ENCODE data around the gene ZNF423. TPM values are rescaled to one million over a fixed set of nuclear protein-coding genes. Genes with fewer than 3 reads are reported as not detected.

Gene ZNF423
- total RNA-seq, 1 donor from 2014 or later, result 0.35 TPM

DNA sequence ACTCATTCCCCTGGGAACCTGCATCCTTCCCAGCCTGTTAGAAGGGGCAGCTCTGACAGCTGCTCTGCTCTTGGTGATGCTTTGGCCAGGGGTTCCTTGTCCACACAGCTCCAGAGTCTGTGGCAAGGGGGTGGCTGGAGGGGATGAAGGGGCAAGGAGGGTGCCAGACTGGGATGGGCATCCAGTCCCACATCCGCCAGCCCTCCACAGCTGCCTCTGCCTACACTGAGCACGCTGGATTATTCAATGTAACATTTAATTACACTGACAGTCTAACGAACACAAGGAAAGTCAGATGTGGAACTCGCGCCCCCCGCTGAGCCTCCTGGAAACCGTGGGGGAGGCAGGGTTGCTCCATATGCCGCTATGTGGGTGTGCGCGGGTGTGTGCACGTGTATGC lies 381.2 kb downstream of the ZNF423 start:
- no peak for DNase-seq (ENCODE audit: low read depth)

DNA sequence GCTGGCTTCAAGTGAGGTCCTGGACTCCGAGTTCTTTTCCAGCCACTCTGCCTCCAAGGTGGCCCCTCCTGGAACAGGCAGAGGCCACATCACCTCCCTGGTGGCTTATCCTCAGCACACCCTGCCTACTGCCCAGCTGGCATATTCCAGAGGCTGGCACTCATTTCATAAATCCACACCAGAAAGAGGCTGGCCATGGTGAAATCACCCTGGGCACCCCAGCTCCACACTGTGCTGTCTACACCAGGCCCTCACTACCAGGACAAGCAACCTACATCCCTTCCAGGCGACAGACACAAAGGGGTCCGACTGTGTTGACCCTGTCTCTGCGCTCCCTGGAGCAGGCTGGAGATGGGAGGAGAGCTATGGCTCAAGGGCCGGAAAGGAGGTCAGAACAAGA lies 382.1 kb downstream of the ZNF423 start:
- no peak for DNase-seq (ENCODE audit: low read depth)

DNA sequence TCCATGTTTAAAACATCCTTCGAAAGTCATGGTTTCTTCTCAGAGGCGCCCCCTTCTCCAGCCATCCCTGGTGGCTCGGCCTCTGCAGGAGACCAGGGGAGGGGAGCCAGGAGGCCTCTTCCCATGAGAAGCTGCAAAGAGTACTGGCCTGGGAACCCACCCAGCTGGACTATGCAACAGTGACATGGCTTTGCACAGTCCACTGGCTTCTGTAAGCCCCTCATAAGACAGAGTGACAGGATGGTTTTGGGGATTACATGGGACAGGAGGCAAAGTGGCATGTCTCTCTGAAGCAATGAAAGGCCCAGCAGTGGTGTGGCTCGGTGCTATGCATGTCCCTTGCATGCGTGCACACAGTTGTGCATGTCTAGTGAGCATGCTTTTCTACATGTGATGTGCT lies 382.8 kb downstream of the ZNF423 start:
- DNase-seq (ENCODE audit: low read depth), result no peak

DNA sequence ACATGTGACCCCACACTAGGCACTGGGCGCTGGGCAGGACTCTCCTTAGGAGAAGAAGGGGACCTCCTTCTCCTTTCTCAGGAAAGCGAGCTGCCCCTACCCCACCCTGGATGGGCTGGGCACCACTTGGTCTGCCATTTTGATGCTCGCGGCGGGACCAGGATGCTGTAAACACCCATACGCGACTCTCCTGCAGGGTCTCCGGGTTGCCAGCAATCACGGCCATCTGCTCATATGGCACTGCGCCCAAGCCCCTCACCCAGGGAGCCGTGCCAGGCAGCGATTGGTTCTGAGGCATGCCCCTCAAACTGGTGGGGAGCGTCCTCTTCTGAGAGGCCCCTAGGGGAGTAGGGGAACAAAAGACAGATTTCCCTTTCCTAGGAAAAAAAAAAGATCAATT lies 383.3 kb downstream of the ZNF423 start:
- no peak for DNase-seq (ENCODE audit: low read depth)

DNA sequence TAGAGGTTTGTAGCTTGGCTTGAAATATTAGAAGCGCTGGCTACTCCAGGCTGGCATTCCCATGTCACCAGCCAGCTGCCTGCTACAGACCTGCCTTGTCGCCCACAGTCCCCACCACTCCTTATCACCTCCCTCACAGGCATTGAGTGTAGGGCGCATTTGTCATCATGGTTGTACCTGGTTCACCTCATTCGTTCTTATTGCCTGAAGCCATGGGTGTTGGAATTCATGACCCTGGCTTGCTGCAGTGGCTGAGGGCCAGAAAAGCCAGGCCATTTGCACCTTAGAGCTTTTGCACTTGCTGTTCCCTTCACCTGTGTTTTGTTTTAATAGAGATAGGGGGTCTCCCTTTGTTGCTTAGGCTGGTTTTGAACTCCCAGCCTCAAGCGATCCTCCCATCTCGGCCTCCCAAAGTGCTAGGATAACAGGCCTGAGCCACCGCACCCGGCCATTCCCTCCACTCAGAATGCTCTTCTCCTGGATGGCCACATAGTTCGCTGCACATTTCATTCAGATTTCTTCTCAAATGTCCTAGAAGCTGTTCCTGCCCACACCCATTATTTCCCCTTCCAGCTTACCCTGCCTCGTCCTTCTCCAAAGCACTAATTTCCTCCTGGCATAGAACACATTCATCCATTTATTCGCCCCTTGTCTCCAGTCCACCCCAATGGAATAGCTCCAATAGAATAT lies 384.7 kb downstream of the ZNF423 start:
- no peak for DNase-seq (ENCODE audit: low read depth)

DNA sequence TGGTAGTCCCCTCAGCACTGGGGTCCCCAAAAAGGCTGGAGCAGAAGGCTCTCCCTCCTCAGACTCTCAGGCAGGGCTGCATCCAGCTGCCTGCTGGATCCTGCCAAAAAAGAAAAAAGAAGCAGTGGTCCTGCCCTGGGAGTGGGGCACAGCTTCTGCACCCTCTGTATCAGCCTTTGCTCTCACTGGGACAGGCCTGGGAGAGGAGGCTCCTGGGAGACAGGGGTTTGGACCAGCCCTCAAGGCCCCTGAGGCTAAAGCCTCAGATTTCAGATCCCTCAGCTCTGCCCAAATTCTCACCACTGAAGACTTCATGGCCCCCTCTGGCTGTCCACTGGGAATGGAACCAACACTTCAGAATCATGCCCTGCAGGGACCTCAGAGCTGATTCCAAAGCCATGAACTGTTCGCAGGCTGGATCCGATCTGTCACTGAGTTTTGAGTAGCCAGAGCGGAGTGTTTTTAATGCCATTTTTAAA lies 385.4 kb downstream of the ZNF423 start:
- no peak for DNase-seq (ENCODE audit: low read depth)

DNA sequence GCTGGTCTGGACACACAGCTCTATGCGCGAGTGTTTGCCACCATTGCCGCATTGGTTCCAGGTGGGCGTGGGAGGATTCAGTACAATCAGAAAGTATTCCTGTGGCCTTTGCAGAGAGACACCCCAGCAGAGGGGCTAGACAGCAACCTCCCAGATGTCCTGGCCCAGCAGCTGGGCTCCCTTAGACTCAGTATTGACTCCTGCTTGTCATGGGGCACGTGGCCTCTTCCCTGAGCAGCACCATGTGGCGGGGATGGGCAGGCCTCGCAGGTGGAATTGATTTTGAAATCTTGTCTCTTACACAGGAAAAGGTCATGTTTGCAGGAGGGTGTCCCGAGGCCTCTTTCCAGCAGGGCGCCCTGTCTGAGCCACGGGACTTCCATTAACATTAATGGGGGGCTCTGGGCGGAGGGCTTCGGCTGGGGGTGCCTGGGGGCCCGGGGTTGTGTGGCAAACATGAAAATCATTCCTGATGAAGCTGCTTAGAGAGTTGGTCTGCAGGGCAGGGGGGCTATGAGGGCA lies 385.9 kb downstream of the ZNF423 start:
- no peak for DNase-seq (ENCODE audit: low read depth)

DNA sequence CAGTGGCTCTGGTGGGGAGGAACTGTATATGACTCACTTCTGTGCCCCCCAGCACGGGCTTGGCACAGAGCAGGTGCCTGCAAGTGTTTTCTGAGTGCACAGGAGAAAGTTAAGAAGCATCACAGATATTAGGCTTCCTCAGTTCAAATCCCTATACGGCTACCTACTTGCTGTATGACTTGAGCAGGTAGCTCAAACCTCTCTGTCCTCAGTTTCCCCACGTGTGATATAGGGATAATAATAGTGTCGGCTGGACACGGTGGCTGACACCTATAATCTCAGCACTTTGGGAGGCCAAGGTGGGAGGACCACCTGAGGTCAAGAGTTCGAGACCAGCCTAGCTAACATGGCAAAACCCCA lies 386.6 kb downstream of the ZNF423 start:
- no peak for DNase-seq (ENCODE audit: low read depth)

DNA sequence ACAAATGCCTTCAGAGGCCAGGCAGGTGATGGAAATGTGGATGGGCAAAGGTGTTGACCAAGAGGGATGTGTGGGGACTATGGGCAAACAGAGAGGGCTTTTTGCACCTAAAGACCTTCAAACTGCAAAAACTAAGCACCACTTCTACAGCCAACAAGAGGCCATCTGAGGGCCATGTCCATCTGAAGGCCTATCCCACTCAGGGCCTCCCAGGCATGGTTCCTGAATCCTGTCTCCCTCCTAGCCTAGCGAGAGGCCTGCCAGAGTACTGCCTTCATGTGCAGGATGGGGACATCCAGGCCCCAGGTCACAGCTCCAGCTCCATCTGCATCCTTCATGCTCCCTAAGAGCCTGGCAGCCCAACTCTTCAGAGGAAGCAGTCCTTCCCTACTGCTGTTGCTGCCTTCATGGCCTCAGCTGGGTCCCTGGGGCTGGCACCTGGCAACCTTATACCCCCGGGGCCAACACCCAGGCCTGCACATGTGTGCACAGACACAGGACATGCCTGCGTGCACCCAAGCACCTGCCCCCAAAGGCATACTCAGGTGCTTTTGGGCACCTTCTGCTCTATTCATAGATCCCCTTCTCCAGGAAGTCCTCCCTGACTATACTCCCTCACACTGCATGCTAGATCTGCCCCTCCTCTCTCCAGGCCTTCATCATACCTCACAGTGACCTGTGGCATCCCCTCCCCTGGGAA lies 387.2 kb downstream of the ZNF423 start:
- no peak for DNase-seq (ENCODE audit: low read depth)

DNA sequence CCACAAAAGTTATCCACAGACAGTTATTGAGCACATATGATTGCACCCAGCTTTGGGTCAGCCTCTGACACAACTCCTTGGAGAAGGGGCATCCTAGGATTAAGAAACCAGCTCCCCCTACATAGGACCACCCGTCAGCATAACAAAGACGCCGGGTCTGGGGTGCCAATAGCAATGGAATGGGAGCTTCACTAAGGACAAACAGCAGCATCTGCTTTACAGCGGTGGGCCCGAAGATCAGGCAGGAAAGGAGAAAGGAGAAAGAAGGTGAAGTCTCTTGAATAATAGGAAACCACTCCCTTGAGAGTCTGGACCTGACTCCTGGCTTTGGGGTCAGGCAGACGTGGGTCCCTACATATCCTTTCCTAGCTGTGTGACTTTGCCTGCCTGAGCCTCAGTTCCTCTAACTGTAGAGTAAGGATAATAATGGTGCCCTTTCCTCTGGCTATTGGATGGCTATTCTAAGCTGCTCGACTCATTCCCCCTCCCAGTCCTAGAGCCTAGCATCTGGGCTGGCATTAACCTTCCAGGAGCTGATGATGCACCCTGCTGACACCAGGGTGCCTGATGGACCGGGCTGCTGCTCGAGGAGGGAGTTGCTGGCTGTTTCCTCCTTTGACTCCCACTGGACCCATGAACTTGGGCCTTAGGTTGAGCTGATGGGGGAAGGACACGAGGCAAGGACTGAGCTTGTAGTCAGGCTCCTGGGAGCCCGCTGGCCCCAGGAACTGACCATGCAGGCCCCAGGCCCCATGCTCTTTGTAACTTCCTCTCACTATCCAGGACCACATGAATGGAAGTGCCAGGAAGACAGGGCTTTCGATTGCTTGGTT lies 388.2 kb downstream of the ZNF423 start:
- no peak for DNase-seq (ENCODE audit: low read depth)

DNA sequence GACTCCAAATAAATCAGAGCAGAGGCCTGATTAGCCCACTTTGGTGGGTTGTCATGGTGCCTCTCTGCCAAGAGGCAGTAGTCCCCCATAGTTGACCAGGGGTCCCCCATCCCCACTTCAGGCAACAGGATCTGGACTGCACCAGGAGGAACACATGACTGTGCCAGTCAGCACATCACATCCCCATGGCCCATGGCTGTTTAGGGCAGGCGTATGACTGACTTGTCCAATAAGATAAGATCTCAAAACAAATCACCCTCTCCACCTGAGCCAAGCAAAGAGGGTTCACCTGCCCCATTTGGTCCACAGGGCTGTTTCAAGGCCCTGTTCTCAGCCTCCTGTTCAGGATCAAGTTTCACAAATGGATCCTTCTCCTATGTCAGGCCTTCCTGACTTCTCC lies 389.0 kb downstream of the ZNF423 start:
- no peak for DNase-seq (ENCODE audit: low read depth)

DNA sequence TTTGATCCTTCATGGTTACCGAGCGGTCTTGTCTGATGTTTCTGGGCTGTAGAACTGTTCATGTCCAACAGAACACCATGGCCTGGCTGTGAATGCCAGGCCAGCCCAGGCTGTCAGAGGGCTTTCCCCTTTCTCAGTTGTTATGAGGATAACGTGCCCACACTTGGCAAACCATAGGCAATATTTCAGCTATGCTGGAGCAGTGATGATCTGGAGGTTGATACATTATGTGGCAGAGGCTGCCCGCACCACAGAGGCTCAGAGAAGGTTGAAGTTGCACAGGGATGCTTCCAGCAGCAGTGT lies 389.4 kb downstream of the ZNF423 start:
- no peak for DNase-seq (ENCODE audit: low read depth)

DNA sequence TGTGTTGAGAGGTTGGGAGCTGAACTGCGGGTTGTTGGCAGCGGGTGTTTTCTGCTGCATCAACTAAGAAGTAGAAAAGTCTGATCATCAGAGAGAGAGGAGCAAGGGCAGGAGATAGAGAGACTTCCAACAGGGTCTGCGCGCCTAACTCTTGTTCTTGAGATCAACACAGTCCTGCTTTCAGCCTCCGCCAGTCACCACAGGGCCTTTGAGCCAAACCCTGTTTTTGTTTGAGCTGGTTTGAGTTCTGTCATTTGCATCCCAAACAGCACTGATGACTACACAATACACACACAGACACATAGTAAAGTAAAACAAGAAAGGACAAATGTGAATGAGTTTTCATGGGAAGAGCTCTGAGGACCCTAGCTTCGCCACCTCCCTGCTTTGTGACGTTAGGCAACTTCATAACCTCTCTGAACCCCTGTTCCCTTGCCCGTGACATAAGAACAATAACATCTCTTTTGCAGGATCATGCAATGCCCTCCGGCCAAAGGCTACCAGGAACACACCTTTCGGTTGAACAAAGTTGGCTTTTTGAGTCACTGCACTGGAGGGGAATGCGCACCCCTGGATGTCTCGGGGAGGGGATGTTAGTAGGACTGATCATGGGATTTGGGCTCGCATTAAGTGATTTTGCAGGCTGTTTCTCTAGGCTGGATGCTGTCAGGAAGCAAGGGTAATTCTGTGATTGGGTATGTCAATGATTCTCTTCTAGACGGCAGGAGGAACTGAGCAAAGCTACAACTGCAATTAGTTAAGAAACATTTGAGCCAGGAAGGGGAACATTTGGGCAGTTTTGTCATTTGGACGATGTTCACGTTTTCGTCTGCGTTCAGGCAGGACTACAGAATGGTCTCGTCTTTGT lies 390.0 kb downstream of the ZNF423 start:
- DNase-seq (ENCODE audit: low read depth), result no peak

DNA sequence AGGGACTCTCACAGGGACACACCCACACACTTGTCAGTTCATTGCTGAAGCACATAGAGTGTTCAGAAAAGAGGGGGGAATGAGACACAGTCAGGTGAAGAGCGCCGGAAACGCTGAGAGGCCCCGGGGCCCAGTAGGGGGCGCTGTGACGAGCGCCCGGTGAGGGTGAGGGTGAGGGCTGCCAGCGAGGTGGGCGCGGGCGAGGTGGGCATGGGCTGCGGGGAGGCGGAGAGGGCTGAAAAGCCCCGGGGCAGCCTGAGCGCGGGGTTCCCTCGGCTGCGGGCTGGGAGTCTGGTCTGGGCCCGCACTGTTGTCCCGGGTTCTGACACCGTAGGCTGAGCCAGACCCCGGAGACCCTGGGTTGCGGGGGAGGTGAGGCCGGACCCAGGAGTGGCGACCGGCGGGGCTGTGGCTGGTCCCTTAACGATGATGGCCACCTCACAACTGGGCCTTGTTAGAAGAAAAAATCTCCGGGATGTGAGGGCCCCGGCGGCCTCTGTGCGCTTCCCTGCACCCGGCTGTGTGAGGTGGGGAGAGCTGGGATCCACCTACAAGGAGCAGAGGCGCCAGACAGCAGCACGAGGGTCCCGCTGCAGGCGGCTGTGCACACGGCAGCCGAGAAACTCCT lies 390.9 kb downstream of the ZNF423 start:
- no peak for DNase-seq (ENCODE audit: low read depth)

DNA sequence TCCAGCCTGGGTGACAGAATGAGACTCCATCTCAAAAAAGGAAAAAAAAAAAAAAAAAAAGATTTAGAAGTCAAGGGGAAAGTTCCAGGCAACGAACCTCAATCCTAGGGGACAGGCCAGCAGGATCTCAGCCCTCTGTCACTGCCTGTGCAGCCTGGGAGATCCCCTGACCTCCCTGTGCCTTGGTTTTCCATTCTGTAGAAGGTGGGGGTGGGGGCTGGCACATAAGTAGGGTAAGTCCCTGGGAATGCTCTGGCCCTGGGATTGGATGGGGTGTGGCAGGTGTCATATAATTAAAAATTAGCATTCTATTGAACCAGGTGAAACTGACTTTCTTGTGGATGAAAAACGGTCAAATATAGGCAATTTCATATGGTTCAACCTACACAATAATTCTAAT lies 391.8 kb downstream of the ZNF423 start:
- DNase-seq (ENCODE audit: low read depth), result no peak

DNA sequence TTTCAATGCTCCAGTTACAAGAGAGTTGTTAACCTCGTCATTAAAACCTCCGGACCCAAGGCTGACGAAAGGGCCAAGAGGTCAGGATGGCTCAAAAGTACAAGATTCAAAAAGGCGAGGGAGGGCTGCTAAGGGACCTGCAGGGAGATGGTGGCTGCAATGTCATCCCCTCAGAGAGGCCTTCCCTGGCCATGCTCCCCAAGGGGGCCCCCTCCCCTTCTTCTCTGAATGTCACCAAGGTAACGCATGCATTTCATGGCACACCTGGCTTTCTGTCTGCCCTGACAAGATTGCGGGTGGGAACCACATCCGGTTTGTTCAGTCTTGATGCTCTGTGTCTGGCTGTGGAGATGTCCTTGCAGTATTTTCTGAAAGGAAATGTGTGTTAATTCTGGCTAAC lies 392.4 kb downstream of the ZNF423 start:
- DNase-seq (ENCODE audit: low read depth), result no peak

DNA sequence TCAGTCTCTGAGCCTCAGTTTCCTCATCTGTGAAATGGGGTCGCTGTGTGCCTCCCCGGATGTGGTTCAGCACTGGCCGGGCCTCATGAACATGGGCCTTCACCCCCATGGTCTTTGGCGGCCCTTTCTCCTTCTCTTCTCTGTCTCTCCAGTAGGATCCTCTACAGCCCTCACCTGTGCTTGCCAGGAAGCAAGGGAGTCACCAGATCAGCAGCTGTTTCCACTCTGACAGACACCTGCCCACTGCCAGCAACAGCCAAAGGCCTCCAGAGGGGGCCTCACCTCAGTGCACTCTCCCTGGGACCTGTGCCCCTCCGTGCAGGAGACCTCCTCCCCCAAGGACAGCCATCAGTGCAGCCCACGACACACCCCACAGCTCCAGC lies 392.9 kb downstream of the ZNF423 start:
- no peak for DNase-seq (ENCODE audit: low read depth)

DNA sequence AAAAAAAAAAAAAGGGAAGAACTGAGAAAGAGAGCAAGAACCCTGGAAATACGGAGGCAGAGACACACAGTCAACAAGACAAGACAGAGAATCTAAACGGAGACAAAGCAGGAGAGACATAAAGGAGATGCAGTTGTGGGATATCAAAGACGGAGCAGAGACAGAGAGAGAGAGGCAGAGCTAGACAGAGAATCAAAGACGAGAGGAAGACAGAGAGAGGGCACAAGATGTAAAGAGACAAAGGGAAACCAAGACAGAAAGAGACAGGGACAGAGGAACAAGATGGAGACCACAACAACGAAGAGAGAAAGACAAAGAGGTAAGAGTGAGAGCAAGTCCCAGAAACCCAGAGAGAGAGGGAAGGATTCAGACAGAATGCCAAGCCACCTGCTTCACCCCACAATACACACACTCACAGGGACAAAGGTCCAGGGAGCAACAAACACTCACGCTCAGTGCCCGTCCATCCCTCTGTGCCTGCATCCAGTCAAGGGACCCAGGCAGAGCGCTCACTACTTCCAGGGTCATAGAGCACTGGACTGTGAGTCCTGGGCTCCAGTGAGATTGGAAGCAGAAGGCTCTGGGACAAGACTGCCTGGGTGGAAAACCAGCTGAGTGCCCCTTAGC lies 393.4 kb downstream of the ZNF423 start:
- no peak for DNase-seq (ENCODE audit: low read depth)

DNA sequence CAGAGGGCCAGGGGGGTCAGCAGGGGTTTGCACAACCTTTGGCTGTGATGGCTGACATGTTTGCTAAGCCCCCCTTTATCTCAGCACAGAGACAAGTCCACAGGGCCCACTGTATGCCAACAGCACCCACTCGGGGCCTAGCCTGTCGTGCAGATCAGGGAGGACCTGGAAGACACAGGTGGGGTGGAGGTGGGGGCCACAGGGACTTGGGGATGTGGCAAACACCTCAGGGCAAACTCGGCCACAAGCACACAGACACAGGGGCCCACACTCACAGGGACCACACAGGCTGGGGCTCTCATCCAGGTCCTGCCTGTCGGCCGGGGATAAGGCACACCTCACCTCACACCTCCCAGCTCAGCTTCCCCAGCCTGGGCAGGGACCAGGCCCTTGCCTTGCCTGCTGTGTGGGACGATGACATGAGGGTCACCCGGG lies 394.4 kb downstream of the ZNF423 start:
- no peak for DNase-seq (ENCODE audit: low read depth)

DNA sequence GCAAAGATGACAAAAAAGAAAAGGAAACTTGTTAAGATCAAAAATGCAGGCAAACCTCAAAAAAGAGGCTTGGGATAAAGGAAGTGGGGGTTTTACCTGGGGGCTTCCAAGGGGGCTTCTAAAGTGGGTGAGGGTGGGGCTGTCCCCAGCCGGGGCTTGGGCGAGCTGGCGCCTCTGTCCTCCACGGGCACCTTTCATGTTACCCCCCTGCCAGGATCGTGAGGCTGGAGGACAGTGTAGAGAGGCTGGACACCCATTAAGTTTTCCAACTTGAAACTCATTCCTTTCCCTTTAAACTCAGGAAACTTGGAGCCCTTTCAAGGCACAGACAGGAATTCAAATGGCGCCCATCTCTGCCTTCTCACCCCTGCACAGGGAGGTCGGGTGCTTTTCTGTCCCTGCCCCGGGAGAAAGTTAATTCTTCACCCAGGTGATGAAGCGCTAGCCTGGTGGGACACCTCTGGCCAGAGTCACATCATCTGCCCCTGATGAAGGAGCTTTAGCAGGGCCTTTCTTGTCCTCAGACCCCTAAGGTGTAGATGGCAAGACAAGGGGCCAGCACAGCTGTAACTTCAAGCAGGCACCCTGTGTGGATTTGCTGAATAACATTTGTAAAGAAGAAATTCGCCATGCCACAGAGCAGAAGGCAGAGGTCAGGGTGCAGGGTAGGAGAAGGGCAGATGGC lies 395.0 kb downstream of the ZNF423 start:
- no peak for DNase-seq (ENCODE audit: low read depth)

Data from renal cortical epithelial cell (primary cell).